ENCODE measurements around the gene RHBDD1. TPM values are rescaled to one million over a fixed set of nuclear protein-coding genes. Genes with fewer than 3 reads are reported as not detected.

Gene RHBDD1
- total and polyA plus RNA-seq, 5 donors: 9.3 to 47.3 (median 40.9) TPM

DNA sequence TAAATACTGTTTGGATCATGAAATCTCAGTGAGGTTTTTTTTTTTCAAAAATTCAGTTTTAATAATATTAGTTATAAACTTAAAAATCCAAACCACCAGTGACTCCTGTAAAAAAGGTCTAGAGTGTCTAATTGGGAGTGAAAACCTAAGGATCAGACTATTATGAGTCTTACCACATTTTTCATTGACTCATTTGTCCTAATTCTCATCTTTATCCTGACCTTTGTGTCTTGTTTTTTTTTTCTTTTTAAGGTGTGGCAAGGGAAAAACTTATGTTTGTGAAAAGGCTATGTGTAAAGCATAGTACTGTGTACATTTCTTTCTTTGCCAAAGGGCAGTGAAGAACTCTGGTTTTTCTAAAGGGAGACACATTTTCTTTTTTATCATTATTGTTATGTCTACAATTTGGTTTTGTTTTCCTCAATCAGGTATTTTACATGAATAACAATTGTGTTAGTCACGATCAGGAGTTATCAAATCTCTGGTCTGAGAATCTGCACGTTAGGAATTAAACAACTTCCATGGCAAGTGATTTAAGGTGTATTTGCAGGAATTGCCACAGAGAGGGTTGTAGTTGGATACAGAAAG, 52.6 kb downstream of the RHBDD1 start:
- Histone ChIP-seq H3K27ac (ENCODE audit: low read length) (no peak overlapping the region), H3K27me3 (ENCODE audit: control insufficient read depth, insufficient read depth) (no peaks in the 10 kb centered on the region), H3K9me3 (ENCODE audit: control insufficient read depth, low read length) (no peaks in the 10 kb centered on the region), H3K4me1 (ENCODE audit: control insufficient read depth, insufficient read depth, low read length) (no peaks in the 10 kb centered on the region), H3K4me3 (ENCODE audit: low read length) (no peak overlapping the region)
- DNase-seq (no peak), ATAC-seq (no peak)
- WGBS: 94% methylated on average over 2 of the region's 2 CpGs
- intact Hi-C loops (cut with DNase I): no loop called here

DNA sequence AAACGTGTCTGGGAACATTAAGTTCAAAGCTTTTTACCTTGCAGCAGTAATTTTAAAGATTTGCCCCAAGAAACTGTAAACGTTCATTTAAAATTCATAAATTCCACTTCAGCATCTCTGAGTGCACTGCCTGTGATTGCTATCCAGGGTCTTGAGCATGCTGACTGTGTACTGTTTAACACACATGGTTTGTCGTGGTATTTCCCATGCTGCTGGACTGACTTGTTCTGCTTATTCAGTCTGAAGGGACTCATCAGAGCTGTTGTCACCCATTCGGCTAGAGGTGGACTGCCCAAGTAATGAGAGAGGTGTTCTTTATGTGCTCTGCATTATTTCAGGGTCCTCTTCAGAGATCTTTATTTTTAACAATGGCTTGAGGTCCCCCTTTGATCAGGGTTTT, 53.1 kb downstream of the RHBDD1 start:
- intact Hi-C loops (cut with DNase I): no loop called here
- Histone ChIP-seq H3K27ac (ENCODE audit: low read length) (no peak overlapping the region), H3K27me3 (ENCODE audit: control insufficient read depth, insufficient read depth) (no peaks in the 10 kb centered on the region), H3K9me3 (ENCODE audit: control insufficient read depth, low read length) (no peaks in the 10 kb centered on the region), H3K4me3 (ENCODE audit: low read length) (no peak overlapping the region), H3K4me1 (ENCODE audit: control insufficient read depth, insufficient read depth, low read length) (no peaks in the 10 kb centered on the region)
- DNase-seq (no peak), ATAC-seq (no peak)
- WGBS: 87% methylated on average over 4 of the region's 4 CpGs

DNA sequence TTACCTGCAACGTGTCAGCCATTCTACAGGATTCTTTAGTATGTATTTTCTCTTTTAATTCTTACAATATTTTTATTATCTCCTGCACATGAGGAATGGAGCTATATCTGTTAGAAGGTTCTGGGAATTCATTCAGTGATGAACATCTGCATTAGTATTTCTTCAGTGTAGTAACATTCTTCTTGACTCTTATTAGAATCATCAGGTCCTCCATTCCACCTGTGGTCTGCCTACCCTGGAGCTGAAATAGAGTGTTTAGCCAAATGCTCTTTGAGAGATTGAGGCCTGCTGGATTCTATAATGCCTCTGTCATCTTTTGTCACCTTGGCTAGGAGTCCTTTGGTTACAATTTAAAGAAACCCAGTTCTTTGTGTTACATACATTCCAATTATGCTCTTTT, 54.4 kb downstream of the RHBDD1 start:
- Histone ChIP-seq H3K4me1 (ENCODE audit: control insufficient read depth, insufficient read depth, low read length) (peaks cover 3% of the 10 kb centered on the region), H3K27ac (ENCODE audit: low read length) (no peak overlapping the region), H3K9me3 (ENCODE audit: control insufficient read depth, low read length) (no peaks in the 10 kb centered on the region), H3K4me3 (ENCODE audit: low read length) (no peak overlapping the region), H3K27me3 (ENCODE audit: control insufficient read depth, insufficient read depth) (no peaks in the 10 kb centered on the region)
- ATAC-seq (no peak), DNase-seq (no peak)
- WGBS: 89% methylated on average over 1 of the region's 1 CpG
- intact Hi-C loops (cut with DNase I): no loop called here

DNA sequence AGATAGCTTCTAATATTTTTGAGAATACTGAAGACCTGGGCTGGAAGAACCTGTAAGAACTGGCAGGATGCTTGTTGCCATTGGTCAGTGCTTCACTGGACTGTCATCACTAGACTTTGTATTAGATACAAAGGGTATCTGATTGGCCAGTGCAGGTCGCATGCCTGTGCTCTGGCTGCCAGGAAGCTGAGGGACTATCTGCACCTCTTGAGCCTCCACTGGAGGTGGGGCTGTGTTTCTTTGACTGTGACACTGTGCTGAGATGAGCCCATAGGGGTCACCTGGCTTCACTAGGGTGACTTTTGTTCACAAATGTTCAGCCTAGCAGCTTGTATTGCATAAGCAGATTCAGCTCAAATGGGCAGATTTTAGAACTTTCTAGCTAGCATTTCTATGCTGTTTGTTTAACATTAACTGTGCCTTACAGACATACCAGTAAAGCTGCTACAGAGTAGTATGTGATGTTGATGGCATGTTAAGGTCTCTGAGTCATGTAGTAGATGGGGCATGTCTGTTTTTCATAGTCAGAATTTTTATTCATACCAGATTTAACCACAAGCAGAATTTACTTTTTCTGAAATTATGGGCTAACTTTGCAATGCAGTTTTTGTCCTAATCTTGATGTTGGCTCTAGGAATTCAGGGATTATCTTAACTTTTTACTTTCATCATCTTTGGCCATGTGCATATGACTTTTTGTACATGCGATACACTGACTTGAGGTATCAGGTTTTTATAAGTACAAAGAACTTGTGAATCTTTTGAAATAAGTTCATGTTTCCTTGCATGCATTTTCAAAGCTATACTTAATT, 56.1 kb downstream of the RHBDD1 start:
- H3K9me3 ChIP-seq (ENCODE audit: control insufficient read depth, low read length): no peaks in the 10 kb centered on the region
- H3K4me3 ChIP-seq (ENCODE audit: low read length): no peak overlapping the region
- H3K27me3 ChIP-seq (ENCODE audit: control insufficient read depth, insufficient read depth): no peaks in the 10 kb centered on the region
- H3K27ac ChIP-seq (ENCODE audit: low read length): no peak overlapping the region
- H3K4me1 ChIP-seq (ENCODE audit: control insufficient read depth, insufficient read depth, low read length): peaks cover 3% of the 10 kb centered on the region
- intact Hi-C loops (cut with DNase I): no loop called here
- peak; percentile 49 to 80 for ATAC-seq
- 74% methylated on average over 2 of the region's 2 CpGs for WGBS
- peak in 2 of 3 donors; percentile 51 to 54 for DNase-seq

DNA sequence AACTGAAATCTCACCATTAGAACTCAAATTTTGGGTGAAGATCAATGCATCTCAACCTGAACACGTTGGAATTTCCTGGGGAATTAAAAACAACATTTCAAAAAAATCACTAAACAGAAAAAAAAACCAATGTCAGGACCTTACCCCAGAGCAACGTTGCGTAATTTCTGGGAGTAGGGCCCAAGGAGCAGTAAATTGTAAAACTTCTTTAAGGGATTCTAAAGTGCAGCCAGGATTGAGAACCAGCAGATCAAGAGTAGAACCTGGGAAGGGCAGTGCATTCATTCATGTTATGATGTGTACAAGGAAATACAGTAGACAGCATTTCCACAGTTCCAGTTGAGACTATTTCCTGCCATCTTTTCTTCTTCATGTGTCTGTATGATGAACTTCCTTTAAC, 56.9 kb downstream of the RHBDD1 start:
- Histone ChIP-seq H3K4me3 (ENCODE audit: low read length) (no peak overlapping the region), H3K9me3 (ENCODE audit: control insufficient read depth, low read length) (no peaks in the 10 kb centered on the region), H3K27ac (ENCODE audit: low read length) (no peak overlapping the region), H3K27me3 (ENCODE audit: control insufficient read depth, insufficient read depth) (no peaks in the 10 kb centered on the region), H3K4me1 (ENCODE audit: control insufficient read depth, insufficient read depth, low read length) (peaks cover 3% of the 10 kb centered on the region)
- ATAC-seq (no peak), DNase-seq (no peak)
- intact Hi-C loops (cut with DNase I): no loop called here
- 71% methylated on average over 3 of the region's 3 CpGs for WGBS

DNA sequence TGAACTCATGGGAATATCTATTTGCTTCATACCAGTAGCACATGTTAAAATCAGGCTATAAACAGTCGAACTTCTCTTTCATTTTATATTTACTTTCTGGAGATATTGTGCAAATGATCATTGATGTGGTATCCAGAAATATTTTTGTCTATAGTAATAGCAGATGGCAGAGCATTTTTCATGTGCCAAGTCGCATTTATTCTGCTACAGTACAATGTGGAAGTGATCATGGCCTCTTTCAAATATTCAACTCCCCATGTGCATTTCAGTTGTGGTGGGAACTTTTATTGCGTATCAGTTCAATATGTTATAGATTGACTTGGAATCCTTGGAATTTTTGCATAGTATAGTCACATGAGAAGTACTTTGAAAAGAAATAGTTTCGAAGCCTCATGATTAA, 57.4 kb downstream of the RHBDD1 start:
- WGBS: 94% methylated on average over 4 of the region's 4 CpGs
- no peak for DNase-seq
- intact Hi-C loops (cut with DNase I): no loop called here

DNA sequence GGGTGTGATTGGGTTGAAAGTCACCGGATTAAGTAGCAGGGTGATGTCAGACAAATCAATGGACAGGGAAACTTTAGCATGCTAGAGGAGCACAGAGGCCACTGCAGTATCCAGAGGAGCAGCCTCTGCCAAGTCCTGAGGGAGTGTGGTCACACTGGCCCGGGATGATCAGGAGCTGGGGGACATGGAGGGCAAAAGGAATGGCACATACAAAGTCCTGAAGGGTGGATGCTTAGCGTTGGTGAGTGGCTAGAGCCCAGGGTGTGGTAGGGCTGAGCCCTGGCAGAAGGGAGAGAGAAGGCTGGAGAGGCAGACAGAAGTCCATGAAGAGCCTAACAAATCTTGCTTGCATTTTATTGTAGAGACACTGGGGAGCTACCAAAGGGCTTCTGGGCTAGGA, 58.9 kb downstream of the RHBDD1 start:
- peak; percentile 13 to 27 for ATAC-seq

More for the DNA sequence above, 57.4 kb downstream of the RHBDD1 start:
- H3K4me3 ChIP-seq (ENCODE audit: low read length): no peak overlapping the region
- H3K27me3 ChIP-seq (ENCODE audit: control insufficient read depth, insufficient read depth): no peaks in the 10 kb centered on the region
- no peaks in the 10 kb centered on the region for H3K9me3 ChIP-seq (ENCODE audit: control insufficient read depth, low read length)
- no peak overlapping the region for H3K27ac ChIP-seq (ENCODE audit: low read length)
- ATAC-seq: no peak
- peaks cover 3% of the 10 kb centered on the region for H3K4me1 ChIP-seq (ENCODE audit: control insufficient read depth, insufficient read depth, low read length)

DNA sequence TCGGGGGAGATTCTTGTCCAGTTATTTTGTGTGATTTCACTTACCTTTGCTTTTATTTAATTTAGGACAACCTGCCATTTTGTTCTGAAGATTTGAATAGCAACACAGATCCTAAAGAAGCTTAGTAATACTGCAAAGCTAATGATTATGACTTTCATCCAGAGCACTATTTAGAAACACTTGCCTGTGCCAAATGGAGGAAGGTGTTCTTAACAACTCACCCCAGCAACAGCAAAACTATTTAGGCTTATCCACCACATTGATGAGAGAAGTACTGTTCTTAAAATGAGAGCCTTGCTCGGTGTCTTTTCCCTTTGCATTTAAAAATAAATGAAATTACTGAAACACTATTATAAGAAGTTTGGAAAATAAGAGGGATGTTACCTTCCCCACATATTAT, 59.7 kb downstream of the RHBDD1 start:
- Histone ChIP-seq H3K9me3 (ENCODE audit: control insufficient read depth, low read length) (no peaks in the 10 kb centered on the region), H3K27ac (ENCODE audit: low read length) (no peak overlapping the region), H3K27me3 (ENCODE audit: control insufficient read depth, insufficient read depth) (no peaks in the 10 kb centered on the region), H3K4me3 (ENCODE audit: low read length) (no peak overlapping the region), H3K4me1 (ENCODE audit: control insufficient read depth, insufficient read depth, low read length) (peaks cover 5% of the 10 kb centered on the region)
- ATAC-seq (peak; percentile 40 to 52), DNase-seq (no peak)
- intact Hi-C loops (cut with DNase I): no loop called here
- 80% methylated on average over 2 of the region's 2 CpGs for whole genome bisulfite sequencing

More for the DNA sequence above, 58.9 kb downstream of the RHBDD1 start:
- DNase-seq: no peak
- intact Hi-C loops (cut with DNase I): no loop called here
- no peak overlapping the region for H3K4me3 ChIP-seq (ENCODE audit: low read length)
- WGBS: 89% methylated on average over 3 of the region's 3 CpGs
- H3K9me3 ChIP-seq (ENCODE audit: control insufficient read depth, low read length): no peaks in the 10 kb centered on the region
- peaks cover 5% of the 10 kb centered on the region for H3K4me1 ChIP-seq (ENCODE audit: control insufficient read depth, insufficient read depth, low read length)
- peak overlapping the region; percentile 0 for H3K27ac ChIP-seq (ENCODE audit: low read length)
- no peaks in the 10 kb centered on the region for H3K27me3 ChIP-seq (ENCODE audit: control insufficient read depth, insufficient read depth)

DNA sequence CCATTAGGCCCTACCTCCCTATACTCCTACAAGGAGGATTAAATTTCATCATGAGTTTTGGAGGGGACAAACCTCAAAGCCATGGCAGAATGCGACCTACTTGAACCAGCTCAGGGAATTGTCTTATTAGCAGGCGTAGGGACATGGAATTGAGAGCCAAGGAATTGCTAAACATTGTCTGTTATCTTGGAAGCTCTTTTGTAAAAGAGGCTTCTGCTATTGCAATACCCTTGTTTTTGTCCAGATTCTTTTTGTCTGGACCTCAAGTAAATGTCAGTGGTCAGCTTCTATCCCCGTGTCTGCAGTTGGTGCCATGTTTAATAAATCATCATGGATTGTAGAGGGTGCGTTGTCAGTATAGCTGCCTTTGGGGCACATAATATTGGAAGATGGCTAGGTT, 62.3 kb downstream of the RHBDD1 start:
- no peak overlapping the region for H3K27ac ChIP-seq (ENCODE audit: low read length)
- peaks cover 5% of the 10 kb centered on the region for H3K4me1 ChIP-seq (ENCODE audit: control insufficient read depth, insufficient read depth, low read length)
- 95% methylated on average over 4 of the region's 4 CpGs for WGBS
- DNase-seq (no peak), ATAC-seq (no peak)
- no peaks in the 10 kb centered on the region for H3K9me3 ChIP-seq (ENCODE audit: control insufficient read depth, low read length)
- intact Hi-C loops (cut with DNase I): no loop called here
- H3K4me3 ChIP-seq (ENCODE audit: low read length): no peak overlapping the region
- H3K27me3 ChIP-seq (ENCODE audit: control insufficient read depth, insufficient read depth): no peaks in the 10 kb centered on the region

DNA sequence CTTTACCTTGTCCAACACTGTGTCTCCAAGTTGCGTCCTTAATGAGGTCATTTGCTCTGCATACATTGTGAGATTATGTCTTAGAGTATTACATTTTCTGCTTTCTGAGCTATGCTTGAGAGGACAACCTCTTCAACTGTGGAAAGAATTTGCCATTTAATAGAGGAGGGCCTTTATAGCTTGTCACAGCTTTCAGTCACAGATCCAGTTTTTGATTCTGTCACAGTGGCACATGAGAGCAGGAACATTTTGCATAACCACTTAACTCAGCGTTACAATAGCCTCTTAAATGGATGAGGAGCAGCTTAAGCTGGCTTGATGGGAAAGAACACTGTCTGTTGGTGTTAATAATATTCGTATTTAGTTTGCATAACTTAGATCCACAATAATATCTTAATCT, 63.0 kb downstream of the RHBDD1 start:
- Histone ChIP-seq H3K4me3 (ENCODE audit: low read length) (no peak overlapping the region), H3K27me3 (ENCODE audit: control insufficient read depth, insufficient read depth) (no peaks in the 10 kb centered on the region), H3K9me3 (ENCODE audit: control insufficient read depth, low read length) (no peaks in the 10 kb centered on the region), H3K4me1 (ENCODE audit: control insufficient read depth, insufficient read depth, low read length) (peaks cover 5% of the 10 kb centered on the region), H3K27ac (ENCODE audit: low read length) (no peak overlapping the region)
- ATAC-seq (peak; percentile 29 to 38), DNase-seq (no peak)
- intact Hi-C loops (cut with DNase I): no loop called here
- WGBS: 79% methylated on average over 3 of the region's 3 CpGs

DNA sequence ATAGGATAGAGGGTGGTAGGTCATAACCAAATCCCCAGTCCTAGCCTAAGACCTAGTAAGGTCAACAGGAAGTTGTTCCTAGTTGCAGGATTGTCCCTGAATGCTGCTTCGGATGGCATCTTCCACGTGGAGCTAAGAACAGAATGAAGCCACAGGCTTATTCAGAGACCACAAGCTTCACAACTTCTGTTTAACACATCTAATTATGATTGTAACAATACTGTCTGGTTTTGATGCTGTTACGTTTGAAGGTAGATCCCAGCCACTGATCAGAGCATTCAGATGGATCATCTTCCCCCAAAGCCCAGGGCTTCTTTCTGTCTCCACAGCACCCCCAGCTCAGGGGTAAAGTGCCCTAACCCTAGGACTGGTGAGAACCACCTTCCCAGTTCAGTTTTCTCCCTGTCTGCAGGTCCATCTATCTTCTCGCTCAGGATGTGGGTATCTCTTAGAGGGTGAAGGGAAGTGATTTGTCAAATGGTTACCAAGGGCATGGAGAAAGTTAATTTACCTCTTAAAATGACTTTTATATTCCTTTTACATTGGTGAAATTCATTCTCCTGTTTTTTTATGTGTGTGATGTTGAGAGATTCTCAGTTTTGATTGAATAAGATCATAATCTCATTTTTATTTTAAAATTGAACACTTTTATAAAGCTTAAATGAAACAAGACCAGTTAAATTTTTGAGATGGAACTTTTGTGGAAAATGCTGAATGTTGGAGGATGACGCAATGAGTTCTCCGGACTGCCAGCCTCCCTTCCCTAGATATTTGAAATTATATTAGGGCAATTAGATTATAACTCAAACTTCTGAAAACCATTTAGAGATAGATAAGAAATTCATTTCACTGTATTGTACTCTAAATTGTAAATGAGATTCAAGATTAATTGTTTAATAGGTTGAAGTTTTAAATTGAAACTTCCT, 66.5 kb downstream of the RHBDD1 start:
- H3K9me3 ChIP-seq (ENCODE audit: control insufficient read depth, low read length): no peaks in the 10 kb centered on the region
- no peaks in the 10 kb centered on the region for H3K27me3 ChIP-seq (ENCODE audit: control insufficient read depth, insufficient read depth)
- 92% methylated on average over 6 of the region's 6 CpGs for WGBS
- intact Hi-C loops (cut with DNase I): no loop called here
- ATAC-seq (no peak), DNase-seq (no peak)
- H3K4me1 ChIP-seq (ENCODE audit: control insufficient read depth, insufficient read depth, low read length): peaks cover 2% of the 10 kb centered on the region
- no peak overlapping the region for H3K27ac ChIP-seq (ENCODE audit: low read length)
- no peak overlapping the region for H3K4me3 ChIP-seq (ENCODE audit: low read length)
